Measurements from ENCODE around the gene PTGES.

GRCh38 chr9:129776566-129776937 is 23.7 kb upstream of the PTGES start:
- TF ChIP-seq TAF1 (IDR thresholded peaks at IDR 0.05; ENCODE audit: borderline replicate concordance, insufficient read depth, low read length) (no peak), POLR2AphosphoS5 (IDR thresholded peaks at IDR 0.05; ENCODE audit: low read depth, low read length) (no peak), REST (IDR thresholded peaks at IDR 0.05; ENCODE audit: insufficient read depth in 1 of 2, low read depth in 2 of 2, low read length in 2 of 2) (no peak), SIN3A (IDR thresholded peaks at IDR 0.05; ENCODE audit: borderline replicate concordance, insufficient read depth, low read length) (no peak), FOXP2 (optimal IDR thresholded peaks at IDR 0.05; ENCODE audit: borderline replicate concordance, extremely low read depth, extremely low read length, insufficient read depth) (no peak)

All from PFSK-1 (cell line).